ENCODE results near the gene PHLDA1. TPM values are rescaled to one million over a fixed set of nuclear protein-coding genes. Genes with fewer than 3 reads are reported as not detected.

PHLDA1 gene
- total and polyA plus RNA-seq, 4 donors, result 2.8 to 11.5 (median 5.7) TPM

- TF ChIP-seq ZBTB33 (IDR thresholded peaks at IDR 0.05) (no peak), JUND (IDR thresholded peaks at IDR 0.05) (no peak)
Observed at GRCh38 chr12:76024102-76024781, 7.3 kb downstream of the PHLDA1 start (continued).

- Histone ChIP-seq H3K9ac (ENCODE audit: low read depth in 1 of 2, low read length in 2 of 2) (no peak overlapping the region), H3K9me3 (ENCODE audit: control insufficient read depth in 4 of 4, low read length in 3 of 4) (no peaks in the 10 kb centered on the region), H3K4me3 (ENCODE audit: low read depth in 1 of 3, low read length in 3 of 3) (no peak overlapping the region), H3K36me3 (ENCODE audit: control insufficient read depth in 4 of 4, insufficient read depth in 3 of 4, low read depth in 1 of 4, low read length in 3 of 4) (no peaks in the 10 kb centered on the region), H3K27me3 (ENCODE audit: control insufficient read depth in 4 of 4, insufficient read depth in 4 of 4, low read length in 3 of 4) (no peaks in the 10 kb centered on the region), H3K4me1 (ENCODE audit: control insufficient read depth in 4 of 4, insufficient read depth in 4 of 4, low read length in 3 of 4) (no peaks in the 10 kb centered on the region), H3K27ac (ENCODE audit: low read depth in 1 of 2, low read length in 2 of 2) (no peak overlapping the region)
- TF ChIP-seq GABPA (IDR thresholded peaks at IDR 0.05 in 1 of 2, conservative IDR thresholded peaks at IDR 0.05 in 1 of 2) (no peak), RAD21 (IDR thresholded peaks at IDR 0.05) (no peak), ATF3 (IDR thresholded peaks at IDR 0.05) (no peak), CTCF (IDR thresholded peaks at IDR 0.05; ENCODE audit: low read depth, low read length, missing input control) (no peak), REST (IDR thresholded peaks at IDR 0.05) (no peak), HNF4G (IDR thresholded peaks at IDR 0.05) (no peak), TAF1 (conservative IDR thresholded peaks at IDR 0.05) (no peak), MAX (IDR thresholded peaks at IDR 0.05) (no peak)
- DNase-seq (ENCODE audit: low spot score), result no peak
- WGBS, result 95% methylated on average over 2 of the region's 2 CpGs
Observed at GRCh38 chr12:76023069-76023690, 8.4 kb downstream of the PHLDA1 start.

GRCh38 chr12:76022506-76022905, 9.1 kb downstream of the PHLDA1 start:
- Histone ChIP-seq H3K36me3 (ENCODE audit: control insufficient read depth in 4 of 4, insufficient read depth in 3 of 4, low read depth in 1 of 4, low read length in 3 of 4) (no peaks in the 10 kb centered on the region), H3K4me3 (ENCODE audit: low read depth in 1 of 3, low read length in 3 of 3) (no peak overlapping the region), H3K27ac (ENCODE audit: low read depth in 1 of 2, low read length in 2 of 2) (no peak overlapping the region), H3K9me3 (ENCODE audit: control insufficient read depth in 4 of 4, low read length in 3 of 4) (no peaks in the 10 kb centered on the region), H3K4me1 (ENCODE audit: control insufficient read depth in 4 of 4, insufficient read depth in 4 of 4, low read length in 3 of 4) (no peaks in the 10 kb centered on the region), H3K27me3 (ENCODE audit: control insufficient read depth in 4 of 4, insufficient read depth in 4 of 4, low read length in 3 of 4) (no peaks in the 10 kb centered on the region), H3K9ac (ENCODE audit: low read depth in 1 of 2, low read length in 2 of 2) (no peak overlapping the region)
- no peak for TF ChIP-seq YY1 (IDR thresholded peaks at IDR 0.05)
- no peak for TF ChIP-seq EGR1 (IDR thresholded peaks at IDR 0.05; ENCODE audit: low read depth in 2 of 2)
- WGBS, result 95% methylated on average over 3 of the region's 3 CpGs
- DNase-seq (ENCODE audit: low spot score), result no peak

Data from liver (tissue), 9 donors.